Kidney (tissue), 14 donors: Measurements from ENCODE around the gene NUDCD3. TPM values are rescaled to one million over a fixed set of nuclear protein-coding genes. Genes with fewer than 3 reads are reported as not detected.

Experiments used
- DNase-seq, 5 donors: peaks; one replicate each; pipeline ENCODE4 v3.0.0-alpha.2; 2013 to 2020
- FAIRE-seq: peaks from 2 replicates; lab custom pipeline; 2012; peaks lifted over from hg19 to GRCh38; lab: Jason Lieb, UNC
- H3K27ac ChIP-seq, 2 donors: one replicate each; pipeline ENCODE4 v1.7.0; 2013; ENCODE audit warnings: low read depth in 2 of 2, low read length in 2 of 2, inconsistent platforms in 1 of 2
- H3K27me3 ChIP-seq: one replicate; pipeline ENCODE4 v1.7.1; 2013; ENCODE audit warnings: low read length, inconsistent platforms; ENCODE audit not compliant: control insufficient read depth, insufficient read depth
- H3K36me3 ChIP-seq, 3 donors: one replicate each; pipeline versions ENCODE4 v1.7.0 to v1.7.1; 2013; ENCODE audit warnings: low read length in 3 of 3, control low read depth in 1 of 3, inconsistent platforms in 1 of 3; ENCODE audit not compliant: insufficient read depth in 3 of 3, control insufficient read depth in 2 of 3
- H3K4me1 ChIP-seq, 3 donors: one replicate each; pipeline versions ENCODE4 v1.7.0 to v1.7.1; 2013; ENCODE audit warnings: low read length in 3 of 3, inconsistent platforms in 1 of 3, low read depth in 1 of 3; ENCODE audit not compliant: control insufficient read depth in 2 of 3, insufficient read depth in 2 of 3
- H3K4me3 ChIP-seq, 3 donors: one replicate each; pipeline versions ENCODE4 v1.7.0 to v1.8.1; 2013; ENCODE audit warnings: low read length in 3 of 3, control low read depth in 1 of 3, inconsistent platforms in 1 of 3
- H3K9ac ChIP-seq, 3 donors: one replicate each; pipeline versions ENCODE4 v1.7.0 to v1.7.1; 2013; ENCODE audit warnings: low read length in 3 of 3, control low read depth in 1 of 3, inconsistent platforms in 1 of 3
- H3K9me3 ChIP-seq, 3 donors: one replicate each; pipeline versions ENCODE4 v1.7.0 to v1.7.1; 2013; ENCODE audit warnings: low read length in 3 of 3, control low read depth in 1 of 3, inconsistent platforms in 1 of 3; ENCODE audit not compliant: control insufficient read depth in 2 of 3, insufficient read depth in 1 of 3
- intact Hi-C: fragments of 100-400 bp; cut with DNase I; formaldehyde crosslinking; loops from one replicate; pipeline ENCODE4 v1.11.1; 2022
- polyA plus RNA-seq: library from polyadenylated mRNA; stranded (reverse); fragments of 350-450 nt; fragmentation: Illumina TruSeq; extraction: RNeasy Lipid Tissue Mini Kit (QIAGEN cat#74804); gene quantifications from one replicate; pipeline ENCODE4 v1.2.3, GENCODE V29; 2014; ENCODE audit warnings: low read depth, low replicate concordance; ENCODE audit not compliant: insufficient read depth
- total RNA-seq: library from RNA; stranded (reverse); fragmentation: NEBNext Ultra II Directional; extraction: Animal tissue kit (Norgen Biotek cat#: 25700); gene quantifications from one replicate; pipeline ENCODE4 v1.2.1, GENCODE V29; 2021
- TF ChIP-seq, protein P1 (sequence below): IDR thresholded peaks from 3 replicates; pipeline ENCODE4 v1.5.1; 2012; ENCODE audit warnings: mild to moderate bottlenecking, moderate library complexity, borderline replicate concordance; ENCODE audit not compliant: insufficient read depth; ENCODE audit errors: extremely low read depth
- donor health status: control.
- donor health status: control.
- donor health status: control.
- donor health status: control.
- donor health status: control.
- donor health status: DM: yes; HTN: yes; CAD: no.
- donor health status: Normal renal cell carcinoma (clear cell type).

The NUDCD3 gene
- total and polyA plus RNA-seq, 2 donors from 2014 or later = 37.9 to 97.7 TPM

DNA sequence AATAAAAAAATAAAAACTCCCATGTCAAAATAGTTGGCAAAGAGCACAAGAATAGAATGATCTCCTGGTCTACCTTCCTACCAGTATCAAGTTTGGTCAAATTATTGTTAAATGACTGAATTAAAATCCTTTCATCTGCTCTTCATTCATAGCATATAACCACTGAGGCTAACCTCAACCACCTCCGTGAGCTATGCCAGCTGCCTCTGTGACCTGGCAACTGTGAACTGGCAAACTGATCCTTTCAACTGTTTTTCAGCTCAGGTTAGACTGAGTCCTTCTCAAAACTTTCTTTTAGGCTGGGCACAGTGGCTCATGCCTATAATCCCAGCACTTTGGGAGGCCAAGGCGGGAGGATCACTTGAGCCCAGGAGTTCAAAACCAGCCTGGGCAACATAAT is 36.1 kb downstream of the NUDCD3 start:
- DNase-seq = no peak
- Histone ChIP-seq H3K4me3 (no peak overlapping the region), H3K27ac (no peak overlapping the region), H3K4me1 (peaks cover 0 to 7% (median 0%) of the 10 kb centered on the region in 3 donors), H3K36me3 (peaks cover 0 to 5% (median 3%) of the 10 kb centered on the region in 3 donors), H3K9ac (no peak overlapping the region), H3K27me3 (no peaks in the 10 kb centered on the region), H3K9me3 (no peaks in the 10 kb centered on the region)
- no peak for FAIRE-seq
- intact Hi-C loops = no loop called here
- TF ChIP-seq, protein P1, sequence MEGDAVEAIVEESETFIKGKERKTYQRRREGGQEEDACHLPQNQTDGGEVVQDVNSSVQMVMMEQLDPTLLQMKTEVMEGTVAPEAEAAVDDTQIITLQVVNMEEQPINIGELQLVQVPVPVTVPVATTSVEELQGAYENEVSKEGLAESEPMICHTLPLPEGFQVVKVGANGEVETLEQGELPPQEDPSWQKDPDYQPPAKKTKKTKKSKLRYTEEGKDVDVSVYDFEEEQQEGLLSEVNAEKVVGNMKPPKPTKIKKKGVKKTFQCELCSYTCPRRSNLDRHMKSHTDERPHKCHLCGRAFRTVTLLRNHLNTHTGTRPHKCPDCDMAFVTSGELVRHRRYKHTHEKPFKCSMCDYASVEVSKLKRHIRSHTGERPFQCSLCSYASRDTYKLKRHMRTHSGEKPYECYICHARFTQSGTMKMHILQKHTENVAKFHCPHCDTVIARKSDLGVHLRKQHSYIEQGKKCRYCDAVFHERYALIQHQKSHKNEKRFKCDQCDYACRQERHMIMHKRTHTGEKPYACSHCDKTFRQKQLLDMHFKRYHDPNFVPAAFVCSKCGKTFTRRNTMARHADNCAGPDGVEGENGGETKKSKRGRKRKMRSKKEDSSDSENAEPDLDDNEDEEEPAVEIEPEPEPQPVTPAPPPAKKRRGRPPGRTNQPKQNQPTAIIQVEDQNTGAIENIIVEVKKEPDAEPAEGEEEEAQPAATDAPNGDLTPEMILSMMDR = no peak

DNA sequence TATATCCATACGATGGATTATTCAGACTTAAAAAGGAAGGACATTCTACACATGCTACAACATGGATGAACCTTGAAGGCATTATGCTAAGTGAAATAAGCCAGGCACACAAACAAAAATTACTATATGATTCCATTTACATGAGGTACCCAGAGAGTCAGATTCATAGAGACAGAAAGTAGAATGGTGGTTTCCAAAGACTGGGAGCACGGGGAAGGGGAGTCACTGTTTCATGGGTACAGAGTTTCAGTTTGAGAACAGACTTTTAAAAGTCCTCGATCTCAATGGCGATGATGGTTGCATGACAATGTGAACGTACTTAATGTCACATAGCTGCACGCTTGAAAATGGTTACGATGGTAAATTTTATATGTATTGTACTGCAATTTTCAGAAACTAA is 39.3 kb downstream of the NUDCD3 start:
- Histone ChIP-seq H3K9me3 (no peaks in the 10 kb centered on the region), H3K9ac (no peak overlapping the region), H3K4me3 (no peak overlapping the region), H3K4me1 (peaks cover 0 to 3% (median 0%) of the 10 kb centered on the region in 3 donors), H3K27ac (no peak overlapping the region), H3K36me3 (peaks cover 0 to 3% (median 3%) of the 10 kb centered on the region in 3 donors), H3K27me3 (no peaks in the 10 kb centered on the region)
- TF ChIP-seq, protein P1 = no peak
- DNase-seq (no peak), FAIRE-seq (no peak)
- intact Hi-C loops = no loop called here

DNA sequence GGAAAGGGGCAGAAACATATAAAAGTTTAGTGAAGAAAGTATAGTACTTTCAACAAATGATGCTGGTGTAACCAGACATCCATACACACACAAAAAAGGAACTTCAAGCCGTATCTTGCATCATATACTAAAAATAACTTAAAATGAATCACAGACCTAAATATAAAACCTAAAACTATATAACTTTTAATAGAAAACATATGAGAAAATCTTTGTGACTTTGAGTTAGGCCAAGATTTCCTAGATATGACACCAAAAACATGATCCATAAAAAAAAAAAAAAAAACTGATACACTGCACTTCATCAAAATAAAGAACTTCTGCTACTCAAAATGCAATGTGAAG is 40.9 kb downstream of the NUDCD3 start:
- no peaks in the 10 kb centered on the region for H3K9me3 ChIP-seq
- H3K4me3 ChIP-seq = no peak overlapping the region
- DNase-seq = no peak
- peaks cover 0 to 9% (median 6%) of the 10 kb centered on the region in 3 donors for H3K36me3 ChIP-seq
- H3K9ac ChIP-seq = no peak overlapping the region
- FAIRE-seq = no peak
- TF ChIP-seq, protein P1 = no peak
- H3K4me1 ChIP-seq = peaks cover 0 to 3% (median 0%) of the 10 kb centered on the region in 3 donors
- intact Hi-C loops = no loop called here
- H3K27me3 ChIP-seq = no peaks in the 10 kb centered on the region
- no peak overlapping the region for H3K27ac ChIP-seq
